H9 (cell line): ENCODE measurements around the gene KCTD12. TPM values are rescaled to one million over a fixed set of nuclear protein-coding genes. Genes with fewer than 3 reads are reported as not detected.

Experiments
- DNase-seq: peaks from one replicate; pipeline ENCODE4 v3.0.0-alpha.2; 2017
- H2AFZ ChIP-seq: one replicate; pipeline ENCODE4 v1.6.1; 2013; ENCODE audit warnings: mild to moderate bottlenecking, low read length, control low read depth, moderate library complexity
- H2AK5ac ChIP-seq: 2 replicates; pipeline ENCODE4 v1.6.1; 2013; ENCODE audit warnings: low read length, control low read depth, mixed read lengths; ENCODE audit not compliant: insufficient read length
- H2BK120ac ChIP-seq: one replicate; pipeline ENCODE4 v1.6.1; 2013; ENCODE audit warnings: low read depth, mild to moderate bottlenecking, low read length, control low read depth, inconsistent platforms; ENCODE audit not compliant: poor library complexity, severe bottlenecking
- H2BK12ac ChIP-seq: 2 replicates; pipeline ENCODE4 v1.6.1; 2013; ENCODE audit warnings: low read length, control low read depth, mixed read lengths, low read depth; ENCODE audit not compliant: insufficient read length
- H2BK15ac ChIP-seq: 2 replicates; pipeline ENCODE4 v1.6.1; 2013; ENCODE audit warnings: low read depth, low read length, control low read depth
- H2BK20ac ChIP-seq: one replicate; pipeline ENCODE4 v1.6.1; 2013; ENCODE audit warnings: low read depth, mild to moderate bottlenecking, low read length, control low read depth, inconsistent platforms; ENCODE audit not compliant: poor library complexity, severe bottlenecking
- H2BK5ac ChIP-seq: 2 replicates; pipeline ENCODE4 v1.6.1; 2013; ENCODE audit warnings: low read length, control low read depth, mixed read lengths; ENCODE audit not compliant: insufficient read length
- H3K14ac ChIP-seq: 2 replicates; pipeline ENCODE4 v1.6.1; 2013; ENCODE audit warnings: low read length, control low read depth; ENCODE audit not compliant: insufficient read depth
- H3K18ac ChIP-seq: 2 replicates; pipeline ENCODE4 v1.6.1; 2013; ENCODE audit warnings: low read depth, mild to moderate bottlenecking, mixed read lengths, low read length, control low read depth; ENCODE audit not compliant: insufficient read length
- H3K23ac ChIP-seq: 2 replicates; pipeline ENCODE4 v1.6.1; 2013; ENCODE audit warnings: low read length, control low read depth, mixed read lengths, low read depth; ENCODE audit not compliant: insufficient read length
- H3K23me2 ChIP-seq: 2 replicates; pipeline ENCODE4 v1.6.1; 2013; ENCODE audit warnings: low read depth, mild to moderate bottlenecking, mixed read lengths, low read length, control low read depth; ENCODE audit not compliant: insufficient read length, poor library complexity, severe bottlenecking
- H3K27ac ChIP-seq: 2 replicates; pipeline ENCODE4 v1.5.1; 2013; ENCODE audit warnings: low read length, control low read depth, mixed read lengths, low read depth; ENCODE audit not compliant: insufficient read length
- H3K27me3 ChIP-seq: 2 replicates; pipeline ENCODE4 v1.6.1; 2013; ENCODE audit warnings: low read length, control low read depth, inconsistent platforms; ENCODE audit not compliant: insufficient read depth
- H3K4ac ChIP-seq: 2 replicates; pipeline ENCODE4 v1.6.1; 2013; ENCODE audit warnings: low read depth, mild to moderate bottlenecking, control low read depth, inconsistent platforms, low read length, moderate library complexity
- H3K4me1 ChIP-seq: 2 replicates; pipeline ENCODE4 v1.6.1; 2013; ENCODE audit warnings: low read length, control low read depth, inconsistent platforms; ENCODE audit not compliant: insufficient read depth
- H3K4me2 ChIP-seq: 2 replicates; pipeline ENCODE4 v1.6.1; 2013; ENCODE audit warnings: low read length, control low read depth, mixed read lengths; ENCODE audit not compliant: insufficient read length, insufficient read depth
- H3K56ac ChIP-seq: 2 replicates; pipeline ENCODE4 v1.6.1; 2013; ENCODE audit warnings: low read depth, mild to moderate bottlenecking, mixed read lengths, low read length, control low read depth; ENCODE audit not compliant: insufficient read length
- H3K79me1 ChIP-seq: 2 replicates; pipeline ENCODE4 v1.6.1; 2013; ENCODE audit warnings: low read depth, mild to moderate bottlenecking, moderate library complexity, low read length, control low read depth, inconsistent platforms; ENCODE audit not compliant: insufficient read depth, poor library complexity, severe bottlenecking
- H3K79me2 ChIP-seq: 2 replicates; pipeline ENCODE4 v1.6.1; 2013; ENCODE audit warnings: low read length, control low read depth, inconsistent platforms; ENCODE audit not compliant: insufficient read depth
- H3K9ac ChIP-seq: 2 replicates; pipeline ENCODE4 v1.6.1; 2013; ENCODE audit warnings: low read length, control low read depth, mixed read lengths; ENCODE audit not compliant: insufficient read length; ENCODE audit errors: extremely low read depth
- H3K9me3 ChIP-seq: one replicate; pipeline ENCODE4 v1.6.1; 2013; ENCODE audit warnings: low read depth, low read length, inconsistent platforms; ENCODE audit not compliant: control insufficient read depth
- H3T11ph ChIP-seq: one replicate; pipeline ENCODE4 v1.6.1; 2013; ENCODE audit warnings: mild to moderate bottlenecking, low read length, control low read depth, inconsistent platforms
- H4K20me1 ChIP-seq: one replicate; pipeline ENCODE4 v1.6.1; 2013; ENCODE audit not compliant: control insufficient read depth, insufficient read length, insufficient read depth
- H4K5ac ChIP-seq: 2 replicates; pipeline ENCODE4 v1.6.1; 2013; ENCODE audit warnings: low read depth, mild to moderate bottlenecking, mixed read lengths, low read length, control low read depth; ENCODE audit not compliant: insufficient read length
- H4K8ac ChIP-seq: replicated peaks from 2 replicates; pipeline ENCODE4 v1.6.1; 2013; ENCODE audit warnings: low read length, control low read depth, mixed read lengths, low read depth; ENCODE audit not compliant: insufficient read length
- H4K91ac ChIP-seq: 2 replicates; pipeline ENCODE4 v1.6.1; 2013; ENCODE audit warnings: low read depth, mild to moderate bottlenecking, moderate library complexity, mixed read lengths, low read length, control low read depth; ENCODE audit not compliant: insufficient read length
- H3K27ac Mint-ChIP-seq, 3 experiments: 2 replicates in 2 of 3; 3 replicates in 1 of 3; pipeline ENCODE4 v1.8.0; 2020 to 2021; ENCODE audit warnings: mixed read lengths in 3 of 3, mild to moderate bottlenecking in 1 of 3, moderate library complexity in 1 of 3
- H3K27me3 Mint-ChIP-seq: 2 replicates; pipeline ENCODE4 v1.8.0; 2021; ENCODE audit warnings: low read depth, mild to moderate bottlenecking, moderate library complexity, mixed read lengths
- H3K36me3 Mint-ChIP-seq, 3 experiments: 2 replicates in 2 of 3; 3 replicates in 1 of 3; pipeline ENCODE4 v1.8.0; 2020 to 2021; ENCODE audit warnings: low read depth in 3 of 3, mixed read lengths in 3 of 3; ENCODE audit not compliant: insufficient read depth in 1 of 3
- H3K4me1 Mint-ChIP-seq, 2 experiments: 2 replicates each; pipeline ENCODE4 v1.8.0; 2020; ENCODE audit warnings: mixed read lengths in 2 of 2
- H3K4me3 Mint-ChIP-seq, 2 experiments: 2 replicates in 1 of 2; 3 replicates in 1 of 2; pipeline ENCODE4 v1.8.0; 2020 to 2021; ENCODE audit warnings: mild to moderate bottlenecking in 2 of 2, mixed read lengths in 2 of 2, moderate library complexity in 1 of 2
- H3K9me3 Mint-ChIP-seq, 2 experiments: 2 replicates in 1 of 2; 3 replicates in 1 of 2; pipeline ENCODE4 v1.8.0; 2020; ENCODE audit warnings: mild to moderate bottlenecking in 2 of 2, mixed read lengths in 2 of 2, moderate library complexity in 1 of 2
- WGBS: extraction: QIAGEN DNeasy Blood & Tissue Kit; methylation state at CpG from one replicate; pipeline ENCODE4 v1.1.7; 2013; ENCODE audit warnings: missing lambda C conversion rate, low lambda C conversion rate, mixed read lengths; ENCODE audit not compliant: insufficient read length; ENCODE audit errors: extremely low coverage; 5-methylcytosine and 5-hydroxymethylcytosine counted together
- total RNA-seq: library from RNA; stranded (reverse); gene quantifications from 2 replicates; pipeline ENCODE4 v1.2.1, GENCODE V29; 2021
- TF ChIP-seq, protein P1 (sequence below): fragments of 200-600 bp; sonication (generic); conservative IDR thresholded peaks from 3 replicates; pipeline ENCODE4 v1.8.0; 2021; ENCODE audit warnings: antibody characterized with exemption, mild to moderate bottlenecking

KCTD12 gene
- total RNA-seq, 1 experiment from 2014 or later = 3.4 TPM

DNA sequence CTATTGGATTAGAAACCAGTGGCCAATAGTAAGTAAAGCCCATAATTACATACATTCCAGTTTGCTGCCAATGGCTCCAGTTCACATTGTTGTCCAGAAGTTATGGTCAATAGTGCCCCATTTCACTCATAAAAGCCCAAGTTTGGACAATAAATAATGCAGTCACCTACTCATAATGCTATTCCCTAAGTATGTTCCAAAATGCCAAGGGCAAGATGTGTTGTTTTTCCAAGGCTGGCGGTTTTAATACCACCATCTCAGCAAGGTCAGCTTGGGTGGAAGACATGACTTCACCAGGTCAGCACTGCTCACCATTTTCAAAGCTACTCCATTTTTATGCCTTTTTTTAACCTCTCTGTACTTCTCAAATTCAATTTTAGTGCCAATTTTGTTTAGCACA, 32.7 kb downstream of the KCTD12 start:
- no peak overlapping the region for H2BK120ac ChIP-seq
- no peaks in the 10 kb centered on the region for H4K20me1 ChIP-seq
- H2BK5ac ChIP-seq = no peak overlapping the region
- no peak overlapping the region for H2BK20ac ChIP-seq
- no peak overlapping the region for H3K18ac ChIP-seq
- no peak overlapping the region for H3K27ac ChIP-seq
- H3K9me3 ChIP-seq = no peaks in the 10 kb centered on the region
- no peaks in the 10 kb centered on the region for H3K23me2 ChIP-seq
- no peak overlapping the region for H3K9ac ChIP-seq
- no peak overlapping the region for H2BK15ac ChIP-seq
- H3K27me3 Mint-ChIP-seq = no peaks in the 10 kb centered on the region; the same call in 1 of the 2 replicates
- no peak overlapping the region for H3K27ac Mint-ChIP-seq
- no peak overlapping the region for H2AFZ ChIP-seq
- H3K4me2 ChIP-seq = no peak overlapping the region
- no peak overlapping the region for H4K8ac ChIP-seq
- no peaks in the 10 kb centered on the region for H3K9me3 Mint-ChIP-seq
- no peak overlapping the region for H2BK12ac ChIP-seq
- H3K56ac ChIP-seq = no peak overlapping the region
- H3K23ac ChIP-seq = no peak overlapping the region
- no peak overlapping the region for H3K4me3 Mint-ChIP-seq
- H3K4me1 ChIP-seq = no peaks in the 10 kb centered on the region
- no peak overlapping the region for H4K5ac ChIP-seq
- H4K91ac ChIP-seq = no peak overlapping the region
- no peak for DNase-seq
- H3K4ac ChIP-seq = no peak overlapping the region
- H3K14ac ChIP-seq = no peak overlapping the region
- H3K79me2 ChIP-seq = no peaks in the 10 kb centered on the region
- H2AK5ac ChIP-seq = no peak overlapping the region
- no peaks in the 10 kb centered on the region for H3K27me3 ChIP-seq
- no CpG with 5 or more reads among the region's 1 CpG for WGBS
- TF ChIP-seq, protein P1, sequence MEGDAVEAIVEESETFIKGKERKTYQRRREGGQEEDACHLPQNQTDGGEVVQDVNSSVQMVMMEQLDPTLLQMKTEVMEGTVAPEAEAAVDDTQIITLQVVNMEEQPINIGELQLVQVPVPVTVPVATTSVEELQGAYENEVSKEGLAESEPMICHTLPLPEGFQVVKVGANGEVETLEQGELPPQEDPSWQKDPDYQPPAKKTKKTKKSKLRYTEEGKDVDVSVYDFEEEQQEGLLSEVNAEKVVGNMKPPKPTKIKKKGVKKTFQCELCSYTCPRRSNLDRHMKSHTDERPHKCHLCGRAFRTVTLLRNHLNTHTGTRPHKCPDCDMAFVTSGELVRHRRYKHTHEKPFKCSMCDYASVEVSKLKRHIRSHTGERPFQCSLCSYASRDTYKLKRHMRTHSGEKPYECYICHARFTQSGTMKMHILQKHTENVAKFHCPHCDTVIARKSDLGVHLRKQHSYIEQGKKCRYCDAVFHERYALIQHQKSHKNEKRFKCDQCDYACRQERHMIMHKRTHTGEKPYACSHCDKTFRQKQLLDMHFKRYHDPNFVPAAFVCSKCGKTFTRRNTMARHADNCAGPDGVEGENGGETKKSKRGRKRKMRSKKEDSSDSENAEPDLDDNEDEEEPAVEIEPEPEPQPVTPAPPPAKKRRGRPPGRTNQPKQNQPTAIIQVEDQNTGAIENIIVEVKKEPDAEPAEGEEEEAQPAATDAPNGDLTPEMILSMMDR = no peak
- no peak overlapping the region for H3T11ph ChIP-seq
- no peaks in the 10 kb centered on the region for H3K36me3 Mint-ChIP-seq
- no peaks in the 10 kb centered on the region for H3K79me1 ChIP-seq
- H3K4me1 Mint-ChIP-seq = no peaks in the 10 kb centered on the region
